Stimulated activated CD8-positive, alpha-beta memory T cell treated with anti-CD3 and anti-CD28 coated beads, Interleukin-12 subunit alpha, Interleukin-12 subunit beta, amount 100 ng/mL, for 4 hours (primary cell): ENCODE measurements around the gene NPC1L1.

ENCODE experiments used
- DNase-seq: peaks from one replicate; pipeline ENCODE4 v3.0.0-alpha.2; 2020; ENCODE audit warnings: low read depth

The NPC1L1 gene, protein sequence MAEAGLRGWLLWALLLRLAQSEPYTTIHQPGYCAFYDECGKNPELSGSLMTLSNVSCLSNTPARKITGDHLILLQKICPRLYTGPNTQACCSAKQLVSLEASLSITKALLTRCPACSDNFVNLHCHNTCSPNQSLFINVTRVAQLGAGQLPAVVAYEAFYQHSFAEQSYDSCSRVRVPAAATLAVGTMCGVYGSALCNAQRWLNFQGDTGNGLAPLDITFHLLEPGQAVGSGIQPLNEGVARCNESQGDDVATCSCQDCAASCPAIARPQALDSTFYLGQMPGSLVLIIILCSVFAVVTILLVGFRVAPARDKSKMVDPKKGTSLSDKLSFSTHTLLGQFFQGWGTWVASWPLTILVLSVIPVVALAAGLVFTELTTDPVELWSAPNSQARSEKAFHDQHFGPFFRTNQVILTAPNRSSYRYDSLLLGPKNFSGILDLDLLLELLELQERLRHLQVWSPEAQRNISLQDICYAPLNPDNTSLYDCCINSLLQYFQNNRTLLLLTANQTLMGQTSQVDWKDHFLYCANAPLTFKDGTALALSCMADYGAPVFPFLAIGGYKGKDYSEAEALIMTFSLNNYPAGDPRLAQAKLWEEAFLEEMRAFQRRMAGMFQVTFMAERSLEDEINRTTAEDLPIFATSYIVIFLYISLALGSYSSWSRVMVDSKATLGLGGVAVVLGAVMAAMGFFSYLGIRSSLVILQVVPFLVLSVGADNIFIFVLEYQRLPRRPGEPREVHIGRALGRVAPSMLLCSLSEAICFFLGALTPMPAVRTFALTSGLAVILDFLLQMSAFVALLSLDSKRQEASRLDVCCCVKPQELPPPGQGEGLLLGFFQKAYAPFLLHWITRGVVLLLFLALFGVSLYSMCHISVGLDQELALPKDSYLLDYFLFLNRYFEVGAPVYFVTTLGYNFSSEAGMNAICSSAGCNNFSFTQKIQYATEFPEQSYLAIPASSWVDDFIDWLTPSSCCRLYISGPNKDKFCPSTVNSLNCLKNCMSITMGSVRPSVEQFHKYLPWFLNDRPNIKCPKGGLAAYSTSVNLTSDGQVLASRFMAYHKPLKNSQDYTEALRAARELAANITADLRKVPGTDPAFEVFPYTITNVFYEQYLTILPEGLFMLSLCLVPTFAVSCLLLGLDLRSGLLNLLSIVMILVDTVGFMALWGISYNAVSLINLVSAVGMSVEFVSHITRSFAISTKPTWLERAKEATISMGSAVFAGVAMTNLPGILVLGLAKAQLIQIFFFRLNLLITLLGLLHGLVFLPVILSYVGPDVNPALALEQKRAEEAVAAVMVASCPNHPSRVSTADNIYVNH (N-terminal part only)

DNA sequence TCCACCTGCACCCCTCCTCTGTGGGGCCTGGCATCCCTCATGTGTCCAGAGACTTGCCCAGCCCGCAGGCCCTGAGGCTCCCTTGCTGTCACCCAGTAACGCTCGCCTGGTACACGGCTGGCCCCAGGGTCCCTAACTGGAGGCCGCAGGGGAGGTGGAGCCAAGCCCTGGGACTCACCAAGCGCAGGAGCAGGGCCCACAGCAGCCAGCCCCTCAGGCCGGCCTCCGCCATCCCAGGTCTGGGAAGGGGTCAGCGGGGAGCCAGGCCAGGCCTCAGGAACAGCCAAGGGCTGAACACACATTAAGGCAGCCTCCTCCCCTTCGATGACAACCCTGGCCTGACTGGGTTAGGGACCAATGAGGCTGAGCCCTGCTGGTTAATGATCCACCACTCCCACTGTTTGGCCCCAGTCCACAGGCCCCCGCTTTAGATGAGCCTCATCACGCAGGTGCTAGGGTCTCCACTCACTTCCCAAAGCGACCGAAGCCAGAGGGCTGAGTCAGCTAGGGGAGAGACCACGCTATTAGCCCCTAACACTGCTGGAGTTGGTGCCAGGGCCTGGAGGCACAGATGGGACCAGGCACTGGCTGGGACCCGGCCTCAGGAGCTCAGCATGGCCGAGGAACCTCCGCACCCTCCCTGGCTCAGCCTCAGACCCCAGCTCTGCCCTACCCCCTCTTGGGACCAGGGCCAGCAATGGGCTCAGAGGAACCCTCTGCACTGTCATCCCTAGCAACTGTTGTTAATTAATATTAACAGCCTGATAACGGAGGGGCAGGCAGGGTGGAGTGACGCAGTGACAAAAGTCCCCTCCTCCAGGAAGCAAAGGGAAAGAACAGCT lies at the start of gene NPC1L1:
NPC1L1 (minus strand) TSS at position 303 of the 842 bp plus-strand sequence; CDS start at position 232, 71 bp downstream.
- DNase-seq: no peak

DNA sequence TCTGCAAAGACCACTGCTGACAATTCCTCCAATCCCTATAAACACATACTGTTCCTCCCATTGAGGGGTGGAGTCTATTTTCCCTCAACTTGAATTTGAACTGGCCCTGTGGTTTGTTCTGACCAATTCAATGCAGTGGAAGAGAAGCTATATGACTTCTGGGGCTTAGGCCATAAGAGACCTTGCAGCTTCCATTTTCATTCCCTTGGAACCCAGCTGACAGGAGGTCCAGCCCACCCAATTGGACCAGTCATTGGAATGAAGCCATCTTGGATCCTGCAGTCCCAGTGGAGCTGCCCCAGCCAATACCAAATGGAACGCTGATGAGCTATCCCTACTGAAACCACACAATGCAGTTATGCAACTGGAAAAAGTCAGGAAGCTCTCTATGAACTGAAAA lies 49.8 kb upstream of the NPC1L1 start:
- DNase-seq: no peak

DNA sequence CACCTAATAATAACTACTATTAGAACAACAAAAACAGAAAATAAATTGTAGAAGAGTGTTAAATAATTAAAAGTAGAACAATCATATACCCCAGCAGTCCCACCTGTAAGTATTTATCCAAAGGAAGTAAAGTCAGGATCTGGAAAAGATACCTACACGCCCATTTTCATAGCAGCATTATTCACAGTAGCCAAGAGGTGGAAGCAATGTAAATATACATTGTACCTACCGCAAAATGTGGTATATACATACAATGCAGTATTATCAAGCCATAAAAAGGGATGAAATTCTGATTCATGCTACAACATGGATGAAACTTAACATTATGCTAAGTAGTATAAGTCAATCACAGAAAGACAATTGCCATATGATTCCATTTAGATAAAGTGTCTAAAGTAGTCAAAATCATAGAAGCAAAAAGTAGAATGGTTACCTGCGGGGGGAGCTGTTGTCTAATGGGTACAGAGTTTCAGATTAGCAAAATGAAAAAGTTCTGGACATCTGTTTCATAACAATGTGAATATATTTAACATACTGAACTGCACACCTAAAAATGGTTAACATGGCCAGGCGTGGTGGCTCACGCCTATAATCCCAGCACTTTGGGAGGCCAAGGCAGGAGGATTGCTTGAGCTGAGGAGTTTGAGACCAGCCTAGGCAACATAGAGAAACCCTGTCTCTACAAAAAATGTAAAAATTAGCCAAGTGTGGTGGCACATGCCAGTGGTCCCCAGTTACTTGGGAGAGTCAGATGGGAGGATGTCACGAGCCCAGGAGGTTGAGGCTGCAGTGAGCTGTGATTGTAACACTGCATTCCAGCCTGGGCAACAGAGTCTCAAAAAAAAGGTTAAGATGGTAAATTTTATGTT lies 46.9 kb upstream of the NPC1L1 start:
- DNase-seq: peak; percentile 17

DNA sequence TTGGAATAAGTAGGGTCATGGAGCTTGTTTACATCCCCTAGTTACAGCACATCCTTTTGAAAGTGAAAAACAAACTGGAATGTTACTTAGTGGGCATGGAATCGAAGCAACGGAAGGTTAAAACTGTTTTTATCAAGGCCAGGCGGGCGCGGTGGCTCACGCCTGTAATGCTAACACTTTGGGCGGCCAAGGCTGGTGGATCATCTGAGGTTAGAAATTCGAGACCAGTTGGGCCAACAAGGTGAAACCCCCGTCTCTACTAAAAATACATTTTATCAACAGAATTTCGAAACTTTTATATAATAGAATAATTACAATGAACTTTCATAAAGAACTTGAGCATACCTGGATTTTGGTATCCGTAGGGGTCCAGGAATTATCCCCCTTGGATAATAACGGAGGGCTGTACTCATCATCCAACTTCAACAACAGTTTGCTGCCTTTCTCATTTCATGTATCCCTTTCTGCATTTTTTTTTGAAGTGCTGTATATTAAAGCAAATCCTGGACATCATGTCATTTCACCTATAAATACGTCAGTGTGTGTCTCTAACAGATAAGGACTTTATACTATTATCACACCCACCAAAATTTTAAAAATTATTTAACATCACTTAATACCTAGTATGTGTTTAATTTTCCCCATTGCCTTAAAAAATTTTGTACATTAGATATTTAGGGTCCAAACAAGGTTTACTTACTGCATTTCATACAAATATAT lies 42.2 kb upstream of the NPC1L1 start:
- DNase-seq: no peak

DNA sequence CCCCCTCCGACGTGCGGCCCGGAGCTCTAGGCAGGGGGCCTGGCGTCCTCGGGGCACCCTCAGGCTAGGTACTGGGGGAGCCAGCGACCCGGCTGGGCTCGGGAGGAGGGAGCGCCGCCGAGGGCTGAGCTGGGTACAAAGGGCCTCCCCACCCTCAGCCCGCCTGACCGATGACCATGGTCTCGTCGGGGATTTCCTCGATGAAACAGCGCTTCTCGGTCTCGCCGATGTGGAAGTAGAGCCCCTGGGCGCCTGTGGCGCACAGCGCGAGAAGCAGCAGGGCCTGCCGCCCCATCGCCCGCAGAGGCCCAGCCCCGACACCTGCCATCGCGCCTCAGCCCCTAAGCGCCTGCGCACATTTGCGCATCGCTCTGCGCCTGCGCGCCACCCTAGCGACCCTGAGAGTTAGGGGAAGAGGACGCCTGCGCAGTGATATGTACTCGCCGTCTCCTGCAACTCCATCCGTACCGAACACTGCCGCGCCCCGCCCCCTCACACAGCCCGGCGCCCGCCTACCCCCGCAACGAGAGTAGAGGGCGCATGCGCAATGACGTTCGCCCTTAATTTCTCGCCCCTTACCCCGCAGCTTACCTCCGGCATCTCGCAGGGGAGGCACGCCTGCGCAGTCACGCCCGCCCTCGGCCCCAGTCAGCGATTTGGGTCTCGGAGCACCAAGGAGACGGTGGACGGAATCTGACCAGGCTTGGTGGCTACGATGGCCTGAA lies 40.9 kb upstream of the NPC1L1 start, which contains the start of gene TMED4:
TMED4 (minus strand) TSS at position 353 of the 725 bp plus-strand sequence; CDS start at position 328, 25 bp downstream.
- peak; percentile 100 for DNase-seq

DNA sequence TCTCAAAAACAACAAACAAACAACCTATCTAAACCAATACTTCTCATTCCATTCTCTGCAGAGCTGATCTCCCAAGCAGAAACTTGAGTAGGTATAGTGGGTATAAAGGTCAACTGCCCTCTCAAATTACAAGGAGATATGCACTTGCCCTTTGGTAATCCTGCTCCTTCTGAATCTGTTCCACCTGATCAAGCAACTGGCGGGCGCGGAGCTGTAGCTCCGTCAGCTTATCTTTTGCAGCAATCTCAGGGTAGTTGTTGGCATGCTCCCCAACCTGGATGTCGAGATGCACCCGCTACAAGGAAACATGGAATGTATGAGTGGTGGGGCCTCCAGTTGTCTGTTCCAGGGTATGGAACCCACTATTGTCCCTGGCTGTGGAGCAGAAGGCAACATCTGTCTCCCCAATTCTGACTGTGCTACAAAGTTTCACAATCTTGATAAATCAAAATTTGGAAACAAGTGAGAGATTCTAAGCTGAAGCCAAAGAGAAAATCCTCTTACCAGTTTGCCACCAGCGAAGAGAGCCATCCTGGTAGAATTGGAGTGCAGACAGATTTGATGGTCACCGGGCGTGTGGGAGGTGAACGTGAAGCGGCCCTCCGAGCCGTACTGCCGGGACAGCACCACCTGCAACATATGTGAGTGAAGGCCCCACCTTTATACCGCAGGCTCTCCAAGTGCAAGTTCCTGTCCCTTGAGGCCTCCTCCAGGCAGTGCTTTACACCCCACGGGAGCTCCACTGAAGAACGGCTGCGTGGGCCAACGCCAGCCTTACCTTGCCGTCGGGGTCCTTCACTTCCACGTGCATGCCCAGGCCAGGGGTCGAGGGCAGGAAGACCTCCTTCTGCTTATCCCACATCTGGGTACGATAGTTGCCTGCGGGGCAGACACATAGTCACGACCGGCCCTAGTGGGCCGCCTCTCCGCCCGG lies 40.1 kb upstream of the NPC1L1 start:
- DNase-seq: no peak

DNA sequence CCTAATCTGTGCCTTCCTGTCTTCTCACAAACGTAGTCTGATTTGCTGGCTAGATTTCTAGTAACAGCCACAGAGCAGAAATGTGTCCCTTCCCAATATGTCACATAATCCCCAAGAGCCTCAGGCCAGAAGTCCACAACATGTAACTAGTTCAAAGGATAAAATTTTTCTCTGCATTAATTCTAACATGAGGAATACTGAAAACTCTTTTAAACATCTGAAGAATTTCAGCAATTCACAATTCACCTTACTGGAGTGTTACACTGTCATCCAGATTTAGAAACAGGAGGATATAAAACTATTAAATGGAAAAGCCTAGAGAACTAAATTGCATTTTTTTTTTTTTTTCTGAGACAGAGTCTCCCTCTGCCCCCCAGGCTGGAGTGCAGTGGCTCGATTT lies 35.1 kb upstream of the NPC1L1 start:
- no peak for DNase-seq

DNA sequence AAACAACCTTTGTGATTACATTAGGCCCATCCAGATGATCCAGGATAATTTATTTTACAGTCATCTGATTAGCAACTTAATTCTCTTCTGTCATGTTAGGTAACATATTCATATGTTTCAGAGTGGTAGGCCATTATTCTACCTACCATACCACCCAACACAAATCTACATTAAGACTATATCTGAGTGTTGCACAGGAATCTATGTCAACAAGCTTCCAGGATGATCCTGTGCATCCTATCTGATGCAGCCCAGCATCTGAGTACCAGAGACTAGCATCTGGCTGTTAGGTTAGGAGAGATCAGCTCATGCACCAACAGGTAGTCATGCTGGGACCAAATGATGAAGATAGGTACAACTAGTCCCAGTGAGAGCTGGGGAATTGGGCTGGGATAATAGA lies 33.9 kb upstream of the NPC1L1 start:
- no peak for DNase-seq

DNA sequence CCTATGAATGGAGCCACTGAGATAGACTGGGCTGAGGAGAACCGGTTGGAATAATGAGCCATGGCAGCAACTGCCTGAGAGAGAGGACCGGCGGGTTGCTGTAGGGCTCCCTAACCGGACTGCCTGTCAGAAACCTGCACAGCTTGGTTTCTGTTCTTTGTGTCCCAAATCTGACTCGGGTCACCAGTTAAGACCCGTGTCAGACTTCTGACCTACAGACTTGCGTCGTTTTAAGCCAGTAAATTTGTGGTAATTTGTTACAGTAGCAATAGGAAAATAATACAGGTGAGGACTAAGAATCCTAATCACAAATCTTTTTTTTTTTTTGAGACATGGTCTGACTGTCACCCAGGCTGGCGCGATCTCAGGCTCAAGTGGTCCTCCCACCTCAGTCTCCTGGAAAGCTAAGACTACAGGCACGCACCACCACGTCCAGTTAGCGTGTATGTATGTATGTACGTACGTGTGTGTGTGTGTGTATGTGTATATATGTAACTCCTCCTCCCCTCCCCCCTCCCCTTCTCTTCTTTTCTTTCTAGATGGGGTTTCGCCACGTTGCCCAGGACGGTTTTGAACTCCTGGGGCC lies 33.2 kb upstream of the NPC1L1 start:
- no peak for DNase-seq

DNA sequence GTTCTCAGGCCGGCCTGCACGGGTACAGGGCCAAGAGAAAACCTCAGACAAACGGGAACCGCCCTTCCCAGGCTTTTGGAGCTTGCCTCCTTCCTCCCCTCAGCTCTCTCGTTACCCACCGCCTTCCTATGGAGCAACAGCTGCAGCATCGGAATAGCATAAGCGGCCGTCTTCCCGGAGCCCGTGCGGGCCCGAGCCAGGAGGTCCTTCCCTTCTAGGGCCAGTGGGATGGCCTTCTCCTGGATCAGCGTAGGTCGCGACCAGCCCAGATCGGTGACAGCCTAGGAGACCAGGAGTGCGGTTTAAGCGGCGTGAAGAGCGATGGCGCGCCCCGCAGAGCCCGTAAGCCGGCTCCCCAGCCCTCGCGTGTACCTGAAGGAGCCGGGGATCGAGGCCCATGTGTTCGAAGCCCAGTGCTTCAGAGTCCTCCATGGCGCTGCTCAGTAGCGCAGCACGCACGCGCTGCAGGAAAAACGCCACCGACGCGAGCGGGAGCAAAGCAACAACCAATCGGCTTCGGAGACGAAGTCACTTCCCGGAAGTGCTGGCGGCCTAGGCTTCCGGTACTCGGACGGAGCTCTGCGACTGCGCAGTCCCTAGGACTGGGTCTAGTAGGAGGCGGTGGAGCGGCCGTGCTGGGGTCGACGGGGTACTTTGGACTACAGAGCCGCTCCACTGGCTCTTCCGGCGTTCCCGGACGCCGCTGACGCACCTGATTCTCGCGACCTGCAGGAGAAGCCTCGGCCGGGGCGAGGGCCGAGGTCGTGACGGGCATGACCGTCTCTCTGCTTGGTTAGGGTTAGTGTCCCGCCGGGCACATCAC lies 32.5 kb upstream of the NPC1L1 start, which contains the start of gene DDX56:
DDX56 (minus strand) TSS at position 445 of the 823 bp plus-strand sequence; CDS start at position 432, 13 bp downstream.
- DNase-seq: peak; percentile 86

DNA sequence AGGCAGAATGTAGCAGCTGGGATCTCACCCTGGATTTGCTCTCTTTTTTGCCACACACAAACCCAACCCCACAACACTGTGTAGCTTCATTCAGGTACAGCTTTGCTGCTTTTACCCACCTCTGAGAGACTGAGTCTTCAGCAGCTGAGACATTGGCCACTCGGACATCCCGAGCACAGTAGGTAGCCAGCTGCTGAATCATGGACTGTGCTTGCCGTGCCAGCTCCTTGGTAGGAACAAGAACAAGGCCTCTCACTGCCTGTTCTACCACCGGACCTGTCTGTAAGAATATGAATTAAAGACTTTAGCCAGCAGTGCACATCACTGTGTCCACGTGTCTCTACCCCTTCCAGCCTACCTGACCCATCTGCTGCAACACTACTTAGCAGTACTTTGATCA lies 31.6 kb upstream of the NPC1L1 start:
- no peak for DNase-seq

DNA sequence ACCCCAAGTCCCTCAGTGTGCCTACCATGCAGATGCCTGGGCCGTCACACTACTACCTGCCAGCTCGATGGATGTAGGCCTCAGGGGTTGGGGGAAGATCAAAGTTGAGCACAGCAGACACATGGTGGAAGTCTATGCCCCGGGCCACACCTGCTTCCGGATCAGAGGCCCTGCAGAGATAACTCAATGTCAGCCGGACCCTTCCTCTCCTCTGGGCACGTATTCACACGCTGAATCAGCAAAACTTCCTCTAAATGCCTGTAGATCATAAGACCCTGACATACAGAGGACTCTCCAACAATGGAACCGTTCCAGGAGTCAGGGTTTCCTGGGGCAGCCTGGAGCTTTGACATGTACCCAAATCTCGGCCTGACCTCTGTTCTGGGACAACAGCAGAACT lies 28.8 kb upstream of the NPC1L1 start:
- no peak for DNase-seq

DNA sequence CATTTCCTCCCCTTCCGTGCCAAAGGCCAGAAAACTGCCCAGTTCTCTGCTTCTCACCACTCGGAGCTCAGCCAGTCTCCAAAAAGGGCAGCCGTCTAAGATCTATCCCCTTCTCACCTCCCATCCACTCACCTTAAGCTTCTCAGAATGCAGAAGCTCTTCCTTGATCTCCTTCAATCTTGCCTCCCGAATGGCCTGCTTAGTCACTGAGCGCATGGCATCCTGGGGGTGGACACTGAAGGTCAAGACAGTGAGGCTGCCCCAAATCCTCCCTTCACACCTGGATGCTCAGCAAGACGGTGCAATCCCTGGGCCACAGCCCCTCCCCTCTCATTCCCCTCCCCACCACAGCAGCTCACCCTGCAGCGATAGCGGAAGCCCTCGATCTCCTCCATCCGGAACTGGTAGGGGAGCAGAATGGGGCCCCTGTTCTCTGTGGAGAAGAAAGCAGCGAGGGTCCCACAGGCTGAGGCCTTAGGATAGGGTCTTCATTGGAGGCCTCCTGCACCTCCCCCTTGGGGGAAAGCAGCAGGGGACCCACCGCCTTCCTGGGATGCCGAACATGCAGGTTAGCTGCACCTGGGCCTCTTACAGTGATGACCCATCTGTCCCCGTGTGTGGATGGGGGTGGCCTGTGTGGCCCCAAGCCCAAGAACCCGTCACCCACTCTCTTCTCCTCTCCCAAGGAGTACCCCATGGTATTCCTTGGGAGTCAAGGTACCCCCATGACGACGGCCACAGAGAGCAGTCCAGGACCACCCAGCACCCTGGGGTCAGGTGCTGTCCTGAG lies 27.8 kb upstream of the NPC1L1 start:
- no peak for DNase-seq

DNA sequence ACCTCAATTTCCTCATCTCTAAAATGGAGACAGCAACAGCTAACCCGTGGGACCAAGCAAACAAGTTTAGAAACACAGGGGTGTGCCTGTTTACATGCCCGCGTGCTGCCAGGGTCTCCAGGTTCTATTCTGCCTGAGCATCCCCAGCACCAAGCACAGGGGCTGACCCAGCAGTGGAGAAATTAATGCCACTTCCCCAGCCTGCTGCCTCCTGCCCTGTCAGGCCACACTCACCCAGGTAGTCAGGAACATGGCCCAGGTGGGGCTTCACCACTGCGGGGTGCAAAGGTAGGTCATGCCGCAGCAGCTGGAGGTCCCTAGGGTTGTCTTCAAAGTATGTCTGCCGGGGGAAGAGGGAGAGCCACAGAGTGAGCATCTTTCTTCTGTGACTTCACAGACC lies 26.8 kb upstream of the NPC1L1 start:
- DNase-seq: no peak

DNA sequence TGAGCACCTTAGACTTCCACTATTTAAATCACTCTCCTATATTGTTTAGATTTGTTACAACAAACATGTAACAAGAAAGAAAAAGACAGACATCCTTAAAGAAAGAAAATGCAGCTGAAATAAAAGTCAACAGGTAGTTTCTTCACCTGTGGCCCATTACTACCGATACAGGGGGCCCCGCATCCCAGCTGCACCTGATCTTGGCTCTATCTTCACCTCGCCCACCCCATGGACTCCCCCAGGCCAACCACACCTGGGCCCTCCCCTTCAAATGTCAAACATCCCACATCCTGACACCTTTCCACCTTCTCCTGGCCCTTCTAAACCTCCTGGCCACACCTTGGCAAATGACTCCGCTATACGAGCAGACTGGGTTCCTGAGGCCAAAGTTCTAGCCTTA lies 25.6 kb upstream of the NPC1L1 start:
- DNase-seq: no peak
